GM23248 (cell line): Measurements from ENCODE around the gene SARNP. TPM values are rescaled to one million over a fixed set of nuclear protein-coding genes. Genes with fewer than 3 reads are reported as not detected.
"Not testable (repeated sequence)": the region's sequence is repeated elsewhere in the genome, so short reads cannot be mapped to it uniquely, and the experiment has no call there.

Experiments used
- DNase-seq: peaks from one replicate; pipeline ENCODE4 v3.0.0-alpha.2; 2015
- H2AFZ ChIP-seq: fragments of 200-600 bp; sonication (generic); 2 replicates; pipeline ENCODE4 v1.6.1; 2016; ENCODE audit warnings: antibody characterized with exemption
- H3F3A ChIP-seq: fragments of 200-600 bp; sonication (generic); 2 replicates; pipeline ENCODE4 v1.6.1; 2016; ENCODE audit warnings: mild to moderate bottlenecking, antibody characterized with exemption, mixed run types; ENCODE audit not compliant: insufficient read depth
- H3K27ac ChIP-seq: fragments of 200-600 bp; sonication (generic); 2 replicates; pipeline ENCODE4 v1.5.1; 2016; ENCODE audit warnings: mild to moderate bottlenecking
- H3K27me3 ChIP-seq: fragments of 200-600 bp; sonication (generic); replicated peaks from 2 replicates; pipeline ENCODE4 v1.6.1; 2016; ENCODE audit warnings: mild to moderate bottlenecking; ENCODE audit not compliant: insufficient read depth
- H3K36me3 ChIP-seq: fragments of 200-600 bp; sonication (generic); 2 replicates; pipeline ENCODE4 v1.6.1; 2016; ENCODE audit warnings: low read depth, mild to moderate bottlenecking
- H3K4me1 ChIP-seq: fragments of 200-600 bp; sonication (generic); 2 replicates; pipeline ENCODE4 v1.6.1; 2016; ENCODE audit warnings: mild to moderate bottlenecking; ENCODE audit not compliant: insufficient read depth
- H3K4me2 ChIP-seq: fragments of 200-600 bp; sonication (generic); one replicate; pipeline ENCODE4 v1.6.1; 2016; ENCODE audit warnings: mild to moderate bottlenecking; ENCODE audit not compliant: unreplicated experiment
- H3K4me3 ChIP-seq: fragments of 200-600 bp; sonication (generic); 2 replicates; pipeline ENCODE4 v1.5.1; 2016; ENCODE audit warnings: mild to moderate bottlenecking
- H3K79me2 ChIP-seq: fragments of 200-600 bp; sonication (generic); 2 replicates; pipeline ENCODE4 v1.6.1; 2016; ENCODE audit warnings: mild to moderate bottlenecking; ENCODE audit not compliant: insufficient read depth
- H3K9ac ChIP-seq: fragments of 200-600 bp; sonication (generic); 2 replicates; pipeline ENCODE4 v1.6.1; 2016; ENCODE audit warnings: mild to moderate bottlenecking
- H3K9me2 ChIP-seq: fragments of 200-600 bp; sonication (generic); 2 replicates; pipeline ENCODE4 v1.6.1; 2016; ENCODE audit warnings: mixed run types, mild to moderate bottlenecking, moderate library complexity; ENCODE audit not compliant: insufficient read depth
- H3K9me3 ChIP-seq: fragments of 200-600 bp; sonication (generic); one replicate; pipeline ENCODE4 v1.6.1; 2017; ENCODE audit warnings: low read depth
- H4K20me1 ChIP-seq: fragments of 200-600 bp; sonication (generic); 2 replicates; pipeline ENCODE4 v1.6.0; 2016; ENCODE audit not compliant: insufficient read depth
- EZH2 ChIP-seq: fragments of 200-600 bp; sonication (generic); IDR thresholded peaks from 2 replicates; pipeline ENCODE4 v1.6.1; 2018; ENCODE audit warnings: antibody characterized with exemption, mild to moderate bottlenecking; ENCODE audit not compliant: insufficient read depth, poor library complexity, severe bottlenecking
- EZH2phosphoT487 ChIP-seq: fragments of 200-600 bp; sonication (generic); IDR thresholded peaks from 2 replicates; pipeline ENCODE4 v1.6.1; 2018; ENCODE audit warnings: antibody characterized with exemption, moderate library complexity, mild to moderate bottlenecking, low read depth; ENCODE audit not compliant: insufficient read depth
- WGBS, 2 experiments: methylation state at CpG; one replicate each; pipeline ENCODE4 v1.1.6; 2015 to 2017; ENCODE audit warnings: low lambda C conversion rate in 2 of 2, low coverage in 1 of 2; ENCODE audit errors: missing lambda C conversion rate in 2 of 2; 5-methylcytosine and 5-hydroxymethylcytosine counted together
- in situ Hi-C: fragments of 300-500 bp; cut with MboI; formaldehyde crosslinking; loops from 2 replicates; pipeline ENCODE4 v1.15.0; 2020
- polyA plus RNA-seq: library from polyadenylated mRNA; unstranded; fragments of >200 nt; fragmentation: Nextera tagmentation; extraction: Ambion mirVana; gene quantifications from 2 replicates; pipeline ENCODE4 v1.2.1, GENCODE V29; 2016
- total RNA-seq: library from RNA; depleted of rRNA; stranded (reverse); fragments of >200 nt; shearing (Covaris generic); gene quantifications from 2 replicates; pipeline ENCODE4 v1.2.3, GENCODE V29; 2014; rRNA removed

The SARNP gene
- total RNA-seq (53.6 and 65.1 TPM in 2 replicates), polyA plus RNA-seq (131 and 139 TPM in 2 replicates)

- Histone ChIP-seq H3K9me2 (no peaks in the 10 kb centered on the region), H3K9ac (peak within 1 kb of the TSS; percentile 89), H3K27ac (peak within 1 kb of the TSS; percentile 87), H3K4me2 (peak within 1 kb of the TSS; percentile 98), H3K79me2 (peaks cover 79% of the 10 kb centered on the region), H3K9me3 (no peaks in the 10 kb centered on the region), H2AFZ (peak within 1 kb of the TSS; percentile 89), H3K27me3 (no peaks in the 10 kb centered on the region), H3K4me1 (peaks cover 25% of the 10 kb centered on the region), H3K36me3 (peaks cover 34% of the 10 kb centered on the region), H4K20me1 (peaks cover 4% of the 10 kb centered on the region; the same call in 1 of the 2 replicates), H3F3A (peaks cover 37% of the 10 kb centered on the region), H3K4me3 (peak within 1 kb of the TSS; percentile 96)
- TF ChIP-seq EZH2 (no peak), EZH2phosphoT487 (no peak)
- peak; percentile 100 for DNase-seq
- 1% methylated on average over 38 of the region's 38 CpGs for WGBS, 2 experiments
- in situ Hi-C loops: no loop called here
Measured at GRCh38 chr12:55817345-55818139, at the start of gene SARNP, which contains the start of gene ORMDL2. Gene SARNP, minus strand, starts transcription at chr12:55817724. Its CDS starts 23 bp downstream, at chr12:55817701. Gene ORMDL2, plus strand, starts transcription at chr12:55818041. Its CDS starts 959 bp downstream, at chr12:55819000.

GRCh38 chr12:55866454-55867004 lies 49.0 kb upstream of the SARNP start:
- DNase-seq, H3K9me3 ChIP-seq, H3K4me1 ChIP-seq, in situ Hi-C loops, H3F3A ChIP-seq, H3K9me2 ChIP-seq, H2AFZ ChIP-seq, H3K27me3 ChIP-seq, H3K4me2 ChIP-seq, H3K9ac ChIP-seq, H3K36me3 ChIP-seq, H3K27ac ChIP-seq, H4K20me1 ChIP-seq, H3K4me3 ChIP-seq, H3K79me2 ChIP-seq: not testable (repeated sequence)
- WGBS, 2 experiments: 97 to 100% methylated on average over 3 of the region's 3 CpGs

- Histone ChIP-seq H3K9me3 (no peaks in the 10 kb centered on the region), H3F3A (no peaks in the 10 kb centered on the region), H3K4me1 (peaks cover 3% of the 10 kb centered on the region; the same call in 1 of the 2 replicates), H2AFZ (no peak overlapping the region), H3K36me3 (no peaks in the 10 kb centered on the region), H4K20me1 (no peaks in the 10 kb centered on the region), H3K27me3 (no peaks in the 10 kb centered on the region), H3K27ac (no peak overlapping the region), H3K79me2 (no peaks in the 10 kb centered on the region), H3K4me3 (no peak overlapping the region), H3K9me2 (no peaks in the 10 kb centered on the region), H3K9ac (no peak overlapping the region), H3K4me2 (no peak overlapping the region)
- 22 to 37% methylated on average over 2 of the region's 2 CpGs for WGBS, 2 experiments
- TF ChIP-seq EZH2phosphoT487: no peak
- no peak for TF ChIP-seq EZH2
- in situ Hi-C loops: no loop called here
- DNase-seq: no peak
Measured at GRCh38 chr12:55865327-55865726, 47.8 kb upstream of the SARNP start.

DNA sequence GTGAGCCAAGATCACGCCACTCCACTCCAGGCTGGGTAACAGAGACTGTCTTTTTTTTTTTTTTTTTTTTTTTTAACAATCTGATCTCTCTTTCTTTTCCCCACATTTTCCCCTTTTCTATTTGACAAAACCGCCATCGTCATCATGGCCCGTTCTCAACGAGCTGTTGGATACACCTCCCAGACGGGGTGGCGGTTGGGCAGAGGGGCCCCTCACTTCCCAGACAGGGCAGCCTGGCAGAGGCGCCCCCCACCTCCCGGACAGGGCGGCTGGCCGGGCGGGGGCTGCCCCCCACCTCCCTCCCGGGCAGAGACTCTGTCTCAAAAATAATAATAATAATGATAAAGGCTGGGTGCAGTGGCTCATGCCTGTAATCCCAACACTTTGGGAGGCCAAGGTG lies 45.4 kb upstream of the SARNP start:
- H2AFZ ChIP-seq, H3K27me3 ChIP-seq, in situ Hi-C loops, H3K79me2 ChIP-seq, H3K9ac ChIP-seq, H3K4me3 ChIP-seq, H3K4me2 ChIP-seq, H3K9me3 ChIP-seq, H3K36me3 ChIP-seq, DNase-seq, H3K27ac ChIP-seq, H3K9me2 ChIP-seq, H3F3A ChIP-seq, H4K20me1 ChIP-seq, H3K4me1 ChIP-seq: not testable (repeated sequence)
- 88 to 93% methylated on average over 12 to 13 of the region's 13 CpGs for WGBS, 2 experiments
